H9 (cell line): Measurements from ENCODE around the gene ANTKMT. TPM values are rescaled to one million over a fixed set of nuclear protein-coding genes. Genes with fewer than 3 reads are reported as not detected.
A peak's percentile ranks its signal among the peaks of the same experiment; 100 is the strongest.

Experiments
- DNase-seq: peaks from one replicate; pipeline ENCODE4 v3.0.0-alpha.2; 2017
- H2AFZ ChIP-seq: one replicate; pipeline ENCODE4 v1.6.1; 2013; ENCODE audit warnings: mild to moderate bottlenecking, low read length, control low read depth, moderate library complexity
- H2AK5ac ChIP-seq: 2 replicates; pipeline ENCODE4 v1.6.1; 2013; ENCODE audit warnings: low read length, control low read depth, mixed read lengths; ENCODE audit not compliant: insufficient read length
- H2BK120ac ChIP-seq: one replicate; pipeline ENCODE4 v1.6.1; 2013; ENCODE audit warnings: low read depth, mild to moderate bottlenecking, low read length, control low read depth, inconsistent platforms; ENCODE audit not compliant: poor library complexity, severe bottlenecking
- H2BK12ac ChIP-seq: 2 replicates; pipeline ENCODE4 v1.6.1; 2013; ENCODE audit warnings: low read length, control low read depth, mixed read lengths, low read depth; ENCODE audit not compliant: insufficient read length
- H2BK15ac ChIP-seq: 2 replicates; pipeline ENCODE4 v1.6.1; 2013; ENCODE audit warnings: low read depth, low read length, control low read depth
- H2BK20ac ChIP-seq: one replicate; pipeline ENCODE4 v1.6.1; 2013; ENCODE audit warnings: low read depth, mild to moderate bottlenecking, low read length, control low read depth, inconsistent platforms; ENCODE audit not compliant: poor library complexity, severe bottlenecking
- H2BK5ac ChIP-seq: 2 replicates; pipeline ENCODE4 v1.6.1; 2013; ENCODE audit warnings: low read length, control low read depth, mixed read lengths; ENCODE audit not compliant: insufficient read length
- H3K14ac ChIP-seq: 2 replicates; pipeline ENCODE4 v1.6.1; 2013; ENCODE audit warnings: low read length, control low read depth; ENCODE audit not compliant: insufficient read depth
- H3K18ac ChIP-seq: 2 replicates; pipeline ENCODE4 v1.6.1; 2013; ENCODE audit warnings: low read depth, mild to moderate bottlenecking, mixed read lengths, low read length, control low read depth; ENCODE audit not compliant: insufficient read length
- H3K23ac ChIP-seq: 2 replicates; pipeline ENCODE4 v1.6.1; 2013; ENCODE audit warnings: low read length, control low read depth, mixed read lengths, low read depth; ENCODE audit not compliant: insufficient read length
- H3K23me2 ChIP-seq: 2 replicates; pipeline ENCODE4 v1.6.1; 2013; ENCODE audit warnings: low read depth, mild to moderate bottlenecking, mixed read lengths, low read length, control low read depth; ENCODE audit not compliant: insufficient read length, poor library complexity, severe bottlenecking
- H3K27ac ChIP-seq: 2 replicates; pipeline ENCODE4 v1.5.1; 2013; ENCODE audit warnings: low read length, control low read depth, mixed read lengths, low read depth; ENCODE audit not compliant: insufficient read length
- H3K27me3 ChIP-seq: 2 replicates; pipeline ENCODE4 v1.6.1; 2013; ENCODE audit warnings: low read length, control low read depth, inconsistent platforms; ENCODE audit not compliant: insufficient read depth
- H3K4ac ChIP-seq: 2 replicates; pipeline ENCODE4 v1.6.1; 2013; ENCODE audit warnings: low read depth, mild to moderate bottlenecking, control low read depth, inconsistent platforms, low read length, moderate library complexity
- H3K4me1 ChIP-seq: 2 replicates; pipeline ENCODE4 v1.6.1; 2013; ENCODE audit warnings: low read length, control low read depth, inconsistent platforms; ENCODE audit not compliant: insufficient read depth
- H3K4me2 ChIP-seq: 2 replicates; pipeline ENCODE4 v1.6.1; 2013; ENCODE audit warnings: low read length, control low read depth, mixed read lengths; ENCODE audit not compliant: insufficient read length, insufficient read depth
- H3K56ac ChIP-seq: 2 replicates; pipeline ENCODE4 v1.6.1; 2013; ENCODE audit warnings: low read depth, mild to moderate bottlenecking, mixed read lengths, low read length, control low read depth; ENCODE audit not compliant: insufficient read length
- H3K79me1 ChIP-seq: 2 replicates; pipeline ENCODE4 v1.6.1; 2013; ENCODE audit warnings: low read depth, mild to moderate bottlenecking, moderate library complexity, low read length, control low read depth, inconsistent platforms; ENCODE audit not compliant: insufficient read depth, poor library complexity, severe bottlenecking
- H3K79me2 ChIP-seq: 2 replicates; pipeline ENCODE4 v1.6.1; 2013; ENCODE audit warnings: low read length, control low read depth, inconsistent platforms; ENCODE audit not compliant: insufficient read depth
- H3K9ac ChIP-seq: 2 replicates; pipeline ENCODE4 v1.6.1; 2013; ENCODE audit warnings: low read length, control low read depth, mixed read lengths; ENCODE audit not compliant: insufficient read length; ENCODE audit errors: extremely low read depth
- H3K9me3 ChIP-seq: one replicate; pipeline ENCODE4 v1.6.1; 2013; ENCODE audit warnings: low read depth, low read length, inconsistent platforms; ENCODE audit not compliant: control insufficient read depth
- H3T11ph ChIP-seq: one replicate; pipeline ENCODE4 v1.6.1; 2013; ENCODE audit warnings: mild to moderate bottlenecking, low read length, control low read depth, inconsistent platforms
- H4K20me1 ChIP-seq: one replicate; pipeline ENCODE4 v1.6.1; 2013; ENCODE audit not compliant: control insufficient read depth, insufficient read length, insufficient read depth
- H4K5ac ChIP-seq: 2 replicates; pipeline ENCODE4 v1.6.1; 2013; ENCODE audit warnings: low read depth, mild to moderate bottlenecking, mixed read lengths, low read length, control low read depth; ENCODE audit not compliant: insufficient read length
- H4K8ac ChIP-seq: replicated peaks from 2 replicates; pipeline ENCODE4 v1.6.1; 2013; ENCODE audit warnings: low read length, control low read depth, mixed read lengths, low read depth; ENCODE audit not compliant: insufficient read length
- H4K91ac ChIP-seq: 2 replicates; pipeline ENCODE4 v1.6.1; 2013; ENCODE audit warnings: low read depth, mild to moderate bottlenecking, moderate library complexity, mixed read lengths, low read length, control low read depth; ENCODE audit not compliant: insufficient read length
- H3K27ac Mint-ChIP-seq, 3 experiments: 2 replicates in 2 of 3; 3 replicates in 1 of 3; pipeline ENCODE4 v1.8.0; 2020 to 2021; ENCODE audit warnings: mixed read lengths in 3 of 3, mild to moderate bottlenecking in 1 of 3, moderate library complexity in 1 of 3
- H3K27me3 Mint-ChIP-seq: 2 replicates; pipeline ENCODE4 v1.8.0; 2021; ENCODE audit warnings: low read depth, mild to moderate bottlenecking, moderate library complexity, mixed read lengths
- H3K36me3 Mint-ChIP-seq, 3 experiments: 2 replicates in 2 of 3; 3 replicates in 1 of 3; pipeline ENCODE4 v1.8.0; 2020 to 2021; ENCODE audit warnings: low read depth in 3 of 3, mixed read lengths in 3 of 3; ENCODE audit not compliant: insufficient read depth in 1 of 3
- H3K4me1 Mint-ChIP-seq, 2 experiments: 2 replicates each; pipeline ENCODE4 v1.8.0; 2020; ENCODE audit warnings: mixed read lengths in 2 of 2
- H3K4me3 Mint-ChIP-seq, 2 experiments: 2 replicates in 1 of 2; 3 replicates in 1 of 2; pipeline ENCODE4 v1.8.0; 2020 to 2021; ENCODE audit warnings: mild to moderate bottlenecking in 2 of 2, mixed read lengths in 2 of 2, moderate library complexity in 1 of 2
- H3K9me3 Mint-ChIP-seq, 2 experiments: 2 replicates in 1 of 2; 3 replicates in 1 of 2; pipeline ENCODE4 v1.8.0; 2020; ENCODE audit warnings: mild to moderate bottlenecking in 2 of 2, mixed read lengths in 2 of 2, moderate library complexity in 1 of 2
- CTCF ChIP-seq: fragments of 200-600 bp; sonication (generic); conservative IDR thresholded peaks from 3 replicates; pipeline ENCODE4 v1.8.0; 2021; ENCODE audit warnings: antibody characterized with exemption, mild to moderate bottlenecking
- WGBS: extraction: QIAGEN DNeasy Blood & Tissue Kit; methylation state at CpG from one replicate; pipeline ENCODE4 v1.1.7; 2013; ENCODE audit warnings: missing lambda C conversion rate, low lambda C conversion rate, mixed read lengths; ENCODE audit not compliant: insufficient read length; ENCODE audit errors: extremely low coverage; 5-methylcytosine and 5-hydroxymethylcytosine counted together
- total RNA-seq: library from RNA; stranded (reverse); gene quantifications from 2 replicates; pipeline ENCODE4 v1.2.1, GENCODE V29; 2021

ANTKMT gene
- total RNA-seq, 1 experiment from 2014 or later: 31.5 TPM

GRCh38 chr16:711548-712320 lies 9.2 kb upstream of the ANTKMT start:
- H3K14ac ChIP-seq: no peak overlapping the region
- no CpG with 5 or more reads among the region's 25 CpGs for WGBS
- H2BK20ac ChIP-seq: no peak overlapping the region
- no peaks in the 10 kb centered on the region for H3K79me1 ChIP-seq
- Mint-ChIP-seq H3K4me3 (no peak overlapping the region), H3K36me3 (no peaks in the 10 kb centered on the region), H3K9me3 (peaks cover 0 to 2% of the 10 kb centered on the region in 2 experiments; a peak in 2 of 5 replicates), H3K27ac (no peak overlapping the region), H3K4me1 (peaks cover 9 to 14% of the 10 kb centered on the region in 2 experiments), H3K27me3 (peaks cover 77% of the 10 kb centered on the region)
- no peaks in the 10 kb centered on the region for H3K4me1 ChIP-seq
- TF ChIP-seq CTCF: peak; percentile 99
- H4K91ac ChIP-seq: no peak overlapping the region
- no peaks in the 10 kb centered on the region for H3K9me3 ChIP-seq
- H2BK12ac ChIP-seq: no peak overlapping the region
- H3K56ac ChIP-seq: no peak overlapping the region
- no peak overlapping the region for H3K27ac ChIP-seq
- H3K79me2 ChIP-seq: no peaks in the 10 kb centered on the region
- no peak overlapping the region for H3K4ac ChIP-seq
- H2BK15ac ChIP-seq: no peak overlapping the region
- no peak overlapping the region for H3K23ac ChIP-seq
- DNase-seq: peak; percentile 85
- H3K23me2 ChIP-seq: peaks cover 8% of the 10 kb centered on the region
- no peaks in the 10 kb centered on the region for H4K20me1 ChIP-seq
- no peak overlapping the region for H3K18ac ChIP-seq
- H4K8ac ChIP-seq: no peak overlapping the region
- no peak overlapping the region for H3K9ac ChIP-seq
- H3K4me2 ChIP-seq: no peak overlapping the region
- no peak overlapping the region for H2BK120ac ChIP-seq
- no peak overlapping the region for H3T11ph ChIP-seq
- no peak overlapping the region for H2AFZ ChIP-seq
- H4K5ac ChIP-seq: no peak overlapping the region
- no peak overlapping the region for H2AK5ac ChIP-seq
- H3K27me3 ChIP-seq: peaks cover 19% of the 10 kb centered on the region; the same call in 1 of the 2 replicates
- H2BK5ac ChIP-seq: no peak overlapping the region
